Fibroblast of upper back skin (primary cell): ENCODE data around the gene ZNF287.
"Not testable (repeated sequence)": the region's sequence is repeated elsewhere in the genome, so short reads cannot be mapped to it uniquely, and the experiment has no call there.

Source experiments
- DNase-seq: peaks from one replicate; pipeline ENCODE4 v3.0.0-alpha.2; 2013

Gene ZNF287

GRCh38 chr17:16568541-16569357 is at the start of gene ZNF287:
ZNF287 (minus strand) TSS chr17:16569204; CDS start chr17:16567731, 1,473 bp downstream.
- DNase-seq: peak; percentile 90

GRCh38 chr17:16617481-16618060 is 48.6 kb upstream of the ZNF287 start:
- no peak for DNase-seq

- no peak for DNase-seq
Observed at GRCh38 chr17:16599537-16599936, 30.5 kb upstream of the ZNF287 start.

GRCh38 chr17:16593356-16594102 is 24.5 kb upstream of the ZNF287 start:
- DNase-seq: no peak

- DNase-seq: peak; percentile 86
Observed at GRCh38 chr17:16589097-16589969, 20.3 kb upstream of the ZNF287 start.

GRCh38 chr17:16585796-16586195 is 16.8 kb upstream of the ZNF287 start:
- no peak for DNase-seq

- peak; percentile 86 for DNase-seq
Observed at GRCh38 chr17:16584273-16584995, 15.4 kb upstream of the ZNF287 start.

GRCh38 chr17:16583781-16584180 is 14.8 kb upstream of the ZNF287 start:
- no peak for DNase-seq

- no peak for DNase-seq
Observed at GRCh38 chr17:16573466-16573865, 4.5 kb upstream of the ZNF287 start.

GRCh38 chr17:16569358-16569712 is 331 bp upstream of the ZNF287 start:
- no peak for DNase-seq

- no peak for DNase-seq
Observed at GRCh38 chr17:16552637-16553045, 16.4 kb downstream of the ZNF287 start.

GRCh38 chr17:16551878-16552636 is 16.9 kb downstream of the ZNF287 start:
- DNase-seq: no peak

- no peak for DNase-seq
Observed at GRCh38 chr17:16537130-16537458, 31.9 kb downstream of the ZNF287 start.

- DNase-seq: no peak
Observed at GRCh38 chr17:16534236-16534635, 34.8 kb downstream of the ZNF287 start.

- no peak for DNase-seq
Observed at GRCh38 chr17:16529906-16530305, 39.1 kb downstream of the ZNF287 start.

- DNase-seq: no peak
Observed at GRCh38 chr17:16527298-16527697, 41.7 kb downstream of the ZNF287 start.

- not testable (repeated sequence) for DNase-seq
Observed at GRCh38 chr17:16525556-16525955, 43.4 kb downstream of the ZNF287 start.

GRCh38 chr17:16521070-16521727 is 47.8 kb downstream of the ZNF287 start:
- DNase-seq: peak; percentile 89

- no peak for DNase-seq
Observed at GRCh38 chr17:16519021-16519420, 50.0 kb downstream of the ZNF287 start.

- DNase-seq: no peak
Observed at GRCh38 chr17:16517477-16517876, 51.5 kb downstream of the ZNF287 start.

- DNase-seq: peak; percentile 72
Observed at GRCh38 chr17:16516594-16517051, 52.4 kb downstream of the ZNF287 start.
